Esophagus muscularis mucosa (tissue), 4 donors: ENCODE data around the gene OPA3. TPM values are rescaled to one million over a fixed set of nuclear protein-coding genes. Genes with fewer than 3 reads are reported as not detected.

Source experiments
- DNase-seq: peaks from one replicate; pipeline ENCODE4 v3.0.0-alpha.2; 2017; ENCODE audit errors: extremely low spot score
- H3K27ac ChIP-seq, 4 donors: fragments of 200-600 bp; sonication (generic); replicated peaks in 1 of 4; 1 replicate in 3 of 4; 2 replicates in 1 of 4; pipeline ENCODE4 v1.5.1; 2016 to 2019; ENCODE audit warnings: mild to moderate bottlenecking in 1 of 4
- H3K27me3 ChIP-seq, 4 donors: fragments of 200-600 bp; sonication (generic); one replicate each; pipeline versions ENCODE4 v1.5.1 to v1.6.0; 2016 to 2019
- H3K36me3 ChIP-seq, 4 donors: fragments of 200-600 bp; sonication (generic); one replicate each; pipeline ENCODE4 v1.5.1; 2016 to 2019
- H3K4me1 ChIP-seq, 4 donors: fragments of 200-600 bp; sonication (generic); one replicate each; pipeline ENCODE4 v1.5.1; 2016 to 2019
- H3K4me3 ChIP-seq, 4 donors: fragments of 200-600 bp; sonication (generic); 1 replicate in 2 of 4; 2 replicates in 2 of 4; pipeline ENCODE4 v1.5.1; 2016 to 2019; ENCODE audit warnings: mild to moderate bottlenecking in 4 of 4, moderate library complexity in 1 of 4
- H3K9me3 ChIP-seq, 4 donors: fragments of 200-600 bp; sonication (generic); 1 replicate in 3 of 4; 2 replicates in 1 of 4; pipeline ENCODE4 v1.5.1; 2016 to 2019
- CTCF ChIP-seq, 3 experiments: fragments of 200-600 bp in 2 of 3; fragments of 450-650 bp in 1 of 3; sonication (generic) in 2 of 3; IDR thresholded peaks; one replicate each; pipeline ENCODE4 v1.5.1; 2017 to 2019; ENCODE audit warnings: antibody characterized with exemption in 3 of 3, mild to moderate bottlenecking in 2 of 3, moderate library complexity in 1 of 3
- EP300 ChIP-seq: sonication (generic); formaldehyde crosslinking; IDR thresholded peaks from one replicate; pipeline ENCODE4 v1.6.1; 2017; ENCODE audit warnings: antibody characterized with exemption
- POLR2A ChIP-seq: fragments of 450-650 bp; IDR thresholded peaks from one replicate; pipeline ENCODE4 v1.6.1; 2017; ENCODE audit warnings: antibody characterized with exemption, moderate library complexity, mild to moderate bottlenecking, low read depth
- POLR2AphosphoS5 ChIP-seq, 2 donors: sonication (generic); formaldehyde crosslinking; IDR thresholded peaks; one replicate each; pipeline ENCODE4 v1.6.1; 2017; ENCODE audit warnings: antibody characterized with exemption in 2 of 2
- WGBS: methylation state at CpG from one replicate; pipeline ENCODE4 v1.1.5; 2018; 5-methylcytosine and 5-hydroxymethylcytosine counted together
- intact Hi-C: fragments of 100-400 bp; cut with DNase I; formaldehyde crosslinking; loops from one replicate; pipeline ENCODE4 v1.15.1; 2023
- total RNA-seq, 4 donors: library from RNA; depleted of rRNA; stranded (reverse); fragments of >200 nt; gene quantifications; one replicate each; pipeline versions ENCODE4 v1.1.0 to v1.2.1, GENCODE V29; 2016

The OPA3 gene
- total RNA-seq, 4 donors from 2014 or later: 6.2 to 20.0 (median 13.8) TPM

GRCh38 chr19:45592366-45592765 is 7.8 kb upstream of the OPA3 start:
- DNase-seq: no peak
- Histone ChIP-seq H3K9me3 (no peaks in the 10 kb centered on the region), H3K27me3 (peaks cover 0 to 70% (median 4%) of the 10 kb centered on the region in 4 donors), H3K4me3 (no peak overlapping the region), H3K27ac (no peak overlapping the region), H3K4me1 (peaks cover under 1 to 26% (median 6%) of the 10 kb centered on the region in 4 donors), H3K36me3 (peaks cover 0 to 41% (median 0%) of the 10 kb centered on the region in 4 donors)
- no peak for TF ChIP-seq CTCF (IDR thresholded peaks at IDR 0.05)
- no peak for TF ChIP-seq POLR2A
- TF ChIP-seq POLR2AphosphoS5 (IDR thresholded peaks at IDR 0.05): no peak
- TF ChIP-seq EP300: no peak
- intact Hi-C loops: no loop called here
- 49% methylated on average over 4 of the region's 4 CpGs for WGBS

- peaks cover 0 to 63% (median 4%) of the 10 kb centered on the region in 4 donors for H3K27me3 ChIP-seq
- 90% methylated on average over 20 of the region's 21 CpGs for WGBS
These were observed 7.0 kb upstream of the OPA3 start for GRCh38 chr19:45591638-45592005.

GRCh38 chr19:45591004-45591637 is 6.5 kb upstream of the OPA3 start:
- H3K27me3 ChIP-seq: peaks cover 0 to 58% (median 4%) of the 10 kb centered on the region in 4 donors
- DNase-seq: no peak
- H3K36me3 ChIP-seq: peaks cover 0 to 50% (median 0%) of the 10 kb centered on the region in 4 donors
- intact Hi-C loops: no loop called here
- H3K27ac ChIP-seq: no peak overlapping the region
- TF ChIP-seq CTCF (IDR thresholded peaks at IDR 0.05) (peak; percentile 15 to 17 (median 15)), POLR2A (no peak)
- no peak overlapping the region for H3K4me3 ChIP-seq
- H3K4me1 ChIP-seq: peaks cover 0 to 17% (median 1%) of the 10 kb centered on the region in 4 donors
- 60% methylated on average over 38 of the region's 48 CpGs for WGBS
- H3K9me3 ChIP-seq: no peaks in the 10 kb centered on the region

More at GRCh38 chr19:45591638-45592005, 7.0 kb upstream of the OPA3 start:
- H3K4me1 ChIP-seq: peaks cover 0 to 18% (median 1%) of the 10 kb centered on the region in 4 donors
- TF ChIP-seq CTCF (IDR thresholded peaks at IDR 0.05) (no peak), POLR2AphosphoS5 (IDR thresholded peaks at IDR 0.05) (no peak), EP300 (no peak), POLR2A (no peak)
- H3K36me3 ChIP-seq: peaks cover 0 to 45% (median 0%) of the 10 kb centered on the region in 4 donors
- DNase-seq: no peak
- no peaks in the 10 kb centered on the region for H3K9me3 ChIP-seq
- H3K4me3 ChIP-seq: no peak overlapping the region
- intact Hi-C loops: no loop called here
- H3K27ac ChIP-seq: no peak overlapping the region

- WGBS: 56% methylated on average over 12 of the region's 15 CpGs
- Histone ChIP-seq H3K27ac (no peak overlapping the region), H3K4me3 (no peak overlapping the region), H3K4me1 (peaks cover under 1 to 15% (median 4%) of the 10 kb centered on the region in 4 donors), H3K9me3 (no peaks in the 10 kb centered on the region), H3K27me3 (peaks cover 0 to 51% (median 4%) of the 10 kb centered on the region in 4 donors), H3K36me3 (peaks cover 0 to 51% (median 0%) of the 10 kb centered on the region in 4 donors)
- no peak for DNase-seq
- TF ChIP-seq EP300: no peak
- TF ChIP-seq POLR2AphosphoS5 (IDR thresholded peaks at IDR 0.05): no peak
- intact Hi-C loops: no loop called here
These were observed 5.8 kb upstream of the OPA3 start for GRCh38 chr19:45590300-45591003.

- H3K9me3 ChIP-seq: no peaks in the 10 kb centered on the region
- intact Hi-C loops: no loop called here
- no peak for DNase-seq
- H3K36me3 ChIP-seq: peaks cover 0 to 51% (median 0%) of the 10 kb centered on the region in 4 donors
- peaks cover 6 to 18% (median 9%) of the 10 kb centered on the region in 4 donors for H3K4me1 ChIP-seq
- H3K27me3 ChIP-seq: peaks cover 0 to 44% (median 4%) of the 10 kb centered on the region in 4 donors
- TF ChIP-seq CTCF (IDR thresholded peaks at IDR 0.05) (no peak), POLR2AphosphoS5 (IDR thresholded peaks at IDR 0.05) (no peak), EP300 (no peak), POLR2A (no peak)
- 88% methylated on average over 4 of the region's 4 CpGs for WGBS
- H3K27ac ChIP-seq: no peak overlapping the region
- no peak overlapping the region for H3K4me3 ChIP-seq
These were observed 5.2 kb upstream of the OPA3 start for GRCh38 chr19:45589768-45590167.
